ENCODE results near the gene ERC1.

DNA sequence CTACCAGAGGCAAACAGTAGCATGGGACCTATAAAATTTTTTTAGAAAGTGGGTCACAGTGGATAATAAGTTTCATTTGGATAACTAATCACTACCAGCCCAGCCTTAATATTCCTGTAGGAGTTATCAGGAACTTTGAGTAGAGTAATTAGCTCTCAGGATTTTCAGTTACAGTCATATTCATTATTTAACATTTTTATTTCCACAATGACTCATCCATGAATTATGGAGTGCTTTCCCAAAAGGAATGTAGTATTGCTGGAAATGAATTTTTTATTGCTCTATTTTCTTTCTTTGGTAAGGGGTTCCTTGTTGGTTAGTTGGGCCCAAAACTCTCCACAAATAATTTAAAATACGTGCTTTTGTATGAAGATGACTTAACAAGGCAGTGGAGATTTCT is 53.7 kb downstream of the ERC1 start:
- TF ChIP-seq, protein P1, sequence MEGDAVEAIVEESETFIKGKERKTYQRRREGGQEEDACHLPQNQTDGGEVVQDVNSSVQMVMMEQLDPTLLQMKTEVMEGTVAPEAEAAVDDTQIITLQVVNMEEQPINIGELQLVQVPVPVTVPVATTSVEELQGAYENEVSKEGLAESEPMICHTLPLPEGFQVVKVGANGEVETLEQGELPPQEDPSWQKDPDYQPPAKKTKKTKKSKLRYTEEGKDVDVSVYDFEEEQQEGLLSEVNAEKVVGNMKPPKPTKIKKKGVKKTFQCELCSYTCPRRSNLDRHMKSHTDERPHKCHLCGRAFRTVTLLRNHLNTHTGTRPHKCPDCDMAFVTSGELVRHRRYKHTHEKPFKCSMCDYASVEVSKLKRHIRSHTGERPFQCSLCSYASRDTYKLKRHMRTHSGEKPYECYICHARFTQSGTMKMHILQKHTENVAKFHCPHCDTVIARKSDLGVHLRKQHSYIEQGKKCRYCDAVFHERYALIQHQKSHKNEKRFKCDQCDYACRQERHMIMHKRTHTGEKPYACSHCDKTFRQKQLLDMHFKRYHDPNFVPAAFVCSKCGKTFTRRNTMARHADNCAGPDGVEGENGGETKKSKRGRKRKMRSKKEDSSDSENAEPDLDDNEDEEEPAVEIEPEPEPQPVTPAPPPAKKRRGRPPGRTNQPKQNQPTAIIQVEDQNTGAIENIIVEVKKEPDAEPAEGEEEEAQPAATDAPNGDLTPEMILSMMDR (IDR thresholded peaks at IDR 0.05) = no peak
- TF ChIP-seq, protein P2, sequence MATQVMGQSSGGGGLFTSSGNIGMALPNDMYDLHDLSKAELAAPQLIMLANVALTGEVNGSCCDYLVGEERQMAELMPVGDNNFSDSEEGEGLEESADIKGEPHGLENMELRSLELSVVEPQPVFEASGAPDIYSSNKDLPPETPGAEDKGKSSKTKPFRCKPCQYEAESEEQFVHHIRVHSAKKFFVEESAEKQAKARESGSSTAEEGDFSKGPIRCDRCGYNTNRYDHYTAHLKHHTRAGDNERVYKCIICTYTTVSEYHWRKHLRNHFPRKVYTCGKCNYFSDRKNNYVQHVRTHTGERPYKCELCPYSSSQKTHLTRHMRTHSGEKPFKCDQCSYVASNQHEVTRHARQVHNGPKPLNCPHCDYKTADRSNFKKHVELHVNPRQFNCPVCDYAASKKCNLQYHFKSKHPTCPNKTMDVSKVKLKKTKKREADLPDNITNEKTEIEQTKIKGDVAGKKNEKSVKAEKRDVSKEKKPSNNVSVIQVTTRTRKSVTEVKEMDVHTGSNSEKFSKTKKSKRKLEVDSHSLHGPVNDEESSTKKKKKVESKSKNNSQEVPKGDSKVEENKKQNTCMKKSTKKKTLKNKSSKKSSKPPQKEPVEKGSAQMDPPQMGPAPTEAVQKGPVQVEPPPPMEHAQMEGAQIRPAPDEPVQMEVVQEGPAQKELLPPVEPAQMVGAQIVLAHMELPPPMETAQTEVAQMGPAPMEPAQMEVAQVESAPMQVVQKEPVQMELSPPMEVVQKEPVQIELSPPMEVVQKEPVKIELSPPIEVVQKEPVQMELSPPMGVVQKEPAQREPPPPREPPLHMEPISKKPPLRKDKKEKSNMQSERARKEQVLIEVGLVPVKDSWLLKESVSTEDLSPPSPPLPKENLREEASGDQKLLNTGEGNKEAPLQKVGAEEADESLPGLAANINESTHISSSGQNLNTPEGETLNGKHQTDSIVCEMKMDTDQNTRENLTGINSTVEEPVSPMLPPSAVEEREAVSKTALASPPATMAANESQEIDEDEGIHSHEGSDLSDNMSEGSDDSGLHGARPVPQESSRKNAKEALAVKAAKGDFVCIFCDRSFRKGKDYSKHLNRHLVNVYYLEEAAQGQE (IDR thresholded peaks at IDR 0.05; ENCODE audit: insufficient read depth in 1 of 2, low read depth in 2 of 2, low read length in 1 of 2) = no peak
